Calu3 (cell line): ENCODE data around the gene PDE4B. TPM values are rescaled to one million over a fixed set of nuclear protein-coding genes. Genes with fewer than 3 reads are reported as not detected.
A peak's percentile ranks its signal among the peaks of the same experiment; 100 is the strongest.

Source experiments
- Bru-seq: library from RNA; stranded (reverse); fragments of 400-500 nt; gene quantifications from one replicate; lab custom pipeline; 2021; lab: Mats Ljungman, UMichigan
- BruChase-seq, 2 experiments: library from RNA; stranded (reverse); fragments of 400-500 nt; gene quantifications; one replicate each; lab custom pipeline; 2021; lab: Mats Ljungman, UMichigan
- BruUV-seq: library from RNA; stranded (reverse); fragments of 400-500 nt; replicated peaks from 2 replicates; lab custom pipeline; 2021; lab: Mats Ljungman, UMichigan
- CTCF ChIA-PET: fragments of 300-600 bp; sonication (Branson Sonifier 250); formaldehyde crosslinking; loops from one replicate; lab custom pipeline; 2022; ENCODE audit warnings: antibody characterized with exemption; lab: Charles Lee
- DNase-seq: peaks from one replicate; pipeline ENCODE4 v3.0.0; 2022
- H3K27ac Mint-ChIP-seq: one replicate; pipeline ENCODE4 v1.8.0; 2022; ENCODE audit warnings: mixed read lengths; ENCODE audit not compliant: unreplicated experiment
- H3K27me3 Mint-ChIP-seq: one replicate; pipeline ENCODE4 v1.8.0; 2022; ENCODE audit warnings: mixed read lengths; ENCODE audit not compliant: unreplicated experiment
- H3K36me3 Mint-ChIP-seq: one replicate; pipeline ENCODE4 v1.8.0; 2022; ENCODE audit warnings: mild to moderate bottlenecking, moderate library complexity, mixed read lengths; ENCODE audit not compliant: insufficient read depth, unreplicated experiment
- H3K4me1 Mint-ChIP-seq: one replicate; pipeline ENCODE4 v1.8.0; 2022; ENCODE audit warnings: mild to moderate bottlenecking, low read depth, mixed read lengths; ENCODE audit not compliant: unreplicated experiment
- H3K4me3 Mint-ChIP-seq: one replicate; pipeline ENCODE4 v1.8.0; 2022; ENCODE audit warnings: mild to moderate bottlenecking, low read depth, moderate library complexity, mixed read lengths; ENCODE audit not compliant: unreplicated experiment
- H3K9me3 Mint-ChIP-seq: one replicate; pipeline ENCODE4 v1.8.0; 2022; ENCODE audit warnings: low read depth, mixed read lengths; ENCODE audit not compliant: unreplicated experiment
- CTCF ChIP-seq: fragments of 200-600 bp; IDR thresholded peaks from one replicate; pipeline ENCODE4 v1.8.0; 2022; ENCODE audit warnings: antibody characterized with exemption; ENCODE audit not compliant: unreplicated experiment
- intact Hi-C: fragments of 100-400 bp; cut with micrococcal nuclease; formaldehyde crosslinking; loops from one replicate; pipeline ENCODE4 v1.10.0; 2022; ENCODE audit not compliant: unreplicated experiment
- long read RNA-seq: library from polyadenylated mRNA; stranded (forward); transcript quantifications from one replicate; pipeline ENCODE4 v2.0.0, GENCODE V29; 2022
- total RNA-seq: library from RNA; stranded (reverse); gene quantifications from 2 replicates; pipeline ENCODE4 v1.2.3, GENCODE V29; 2022

Gene PDE4B
- total RNA-seq = 2.2 and 2.9 TPM in 2 replicates
- Bru-seq, nascent RNA = percentile 24 among the genes with signal in this experiment
- BruChase-seq, experiment 1, labeled RNA remaining after a 6-hour chase = percentile 16 among the genes with signal in this experiment
- BruChase-seq, experiment 2, labeled RNA remaining after a 2-hour chase = percentile 18 among the genes with signal in this experiment
- long read RNA-seq, partial matches to known transcripts = 1 of 1 reads
- long read RNA-seq, other reads (novel, unspliced or antisense) = 0 of 1 reads

GRCh38 chr1:65792669-65793358, at the start of gene PDE4B:
Gene PDE4B (plus strand): TSS chr1:65792895.
- Mint-ChIP-seq H3K27me3 (peaks cover 74% of the 10 kb centered on the region), H3K36me3 (no peaks in the 10 kb centered on the region), H3K9me3 (peaks cover 2% of the 10 kb centered on the region), H3K4me3 (peak within 1 kb of the TSS; percentile 59), H3K4me1 (no peaks in the 10 kb centered on the region), H3K27ac (no peak within 1 kb of the TSS)
- TF ChIP-seq CTCF = no peak
- CTCF ChIA-PET = no interaction called here
- intact Hi-C loops = no loop called here
- no TSS peak for BruUV-seq
- peak; percentile 21 for DNase-seq

- DNase-seq = no peak
- Mint-ChIP-seq H3K27me3 (peaks cover 17% of the 10 kb centered on the region), H3K4me3 (no peak overlapping the region), H3K9me3 (peaks cover 6% of the 10 kb centered on the region), H3K27ac (no peak overlapping the region), H3K4me1 (peaks cover 9% of the 10 kb centered on the region), H3K36me3 (no peaks in the 10 kb centered on the region)
- CTCF ChIA-PET = no interaction called here
- intact Hi-C loops = no loop called here
- no peak for TF ChIP-seq CTCF
- no TSS peak for BruUV-seq
Observed at GRCh38 chr1:65744731-65745130, 48.0 kb upstream of the PDE4B start.

- H3K4me1 Mint-ChIP-seq = peaks cover 5% of the 10 kb centered on the region
- CTCF ChIA-PET = interaction anchor here (1.5 kb wide), 1 partner anchor 25 kb away, joined by 3 read pairs; no protein-coding TSS in a partner anchor
- H3K4me3 Mint-ChIP-seq = no peak overlapping the region
- no TSS peak for BruUV-seq
- H3K9me3 Mint-ChIP-seq = no peaks in the 10 kb centered on the region
- no peaks in the 10 kb centered on the region for H3K27me3 Mint-ChIP-seq
- no peaks in the 10 kb centered on the region for H3K36me3 Mint-ChIP-seq
- no peak for TF ChIP-seq CTCF
- DNase-seq = no peak
- intact Hi-C loops = no loop called here
- H3K27ac Mint-ChIP-seq = no peak overlapping the region
Observed at GRCh38 chr1:65751961-65752360, 40.7 kb upstream of the PDE4B start.

- DNase-seq = no peak
- CTCF ChIA-PET = interaction anchor here (0.5 kb wide), 1 partner anchor 504 kb away, joined by 5 read pairs; no protein-coding TSS in a partner anchor
- Mint-ChIP-seq H3K9me3 (peaks cover 3% of the 10 kb centered on the region), H3K27me3 (no peaks in the 10 kb centered on the region), H3K27ac (no peak overlapping the region), H3K4me3 (no peak overlapping the region), H3K36me3 (no peaks in the 10 kb centered on the region), H3K4me1 (no peaks in the 10 kb centered on the region)
- no TSS peak for BruUV-seq
- no peak for TF ChIP-seq CTCF
- intact Hi-C loops = loop anchor here (1.0 kb wide), 1 partner anchor 10 kb away; no protein-coding TSS in a partner anchor
Observed at GRCh38 chr1:65756616-65757015, 36.1 kb upstream of the PDE4B start.
